H1 (cell line): ENCODE measurements around the gene SELENOI. TPM values are rescaled to one million over a fixed set of nuclear protein-coding genes. Genes with fewer than 3 reads are reported as not detected.

Source experiments
- CTCF ChIA-PET: fragments of 300-600 bp; sonication (Branson Sonifier 250); formaldehyde crosslinking; loops from one replicate; lab custom pipeline; 2021; ENCODE audit not compliant: partially characterized antibody; lab: Charles Lee
- POLR2A ChIA-PET: fragments of 300-600 bp; sonication (Branson Sonifier 250); formaldehyde crosslinking; loops from one replicate; lab custom pipeline; 2021; ENCODE audit warnings: inconsistent platforms; ENCODE audit not compliant: partially characterized antibody; lab: Charles Lee
- DNase-seq, 2 experiments: peaks; one replicate each; pipeline versions ENCODE4 v3.0.0 to v3.0.0-alpha.2; 2010 to 2022; ENCODE audit warnings: low spot score in 2 of 2, low read depth in 1 of 2, mixed read lengths in 1 of 2
- FAIRE-seq: peaks from 2 replicates; lab custom pipeline; 2011; peaks lifted over from hg19 to GRCh38; lab: Jason Lieb, UNC
- H2AFZ ChIP-seq: 2 replicates; pipeline ENCODE4 v1.8.1; 2012; ENCODE audit warnings: low read length, inconsistent platforms
- H2AK5ac ChIP-seq: 2 replicates; pipeline ENCODE4 v1.6.1; 2013; ENCODE audit warnings: low read depth, low read length
- H2BK120ac ChIP-seq: replicated peaks from 2 replicates; pipeline ENCODE3; 2013; ENCODE audit warnings: low read depth, low read length, inconsistent platforms
- H2BK12ac ChIP-seq: 2 replicates; pipeline ENCODE4 v1.6.1; 2013; ENCODE audit warnings: low read depth, low read length
- H2BK15ac ChIP-seq: 2 replicates; pipeline ENCODE4 v1.6.1; 2013; ENCODE audit warnings: low read length
- H2BK20ac ChIP-seq: 2 replicates; pipeline ENCODE4 v1.6.1; 2013; ENCODE audit warnings: low read length
- H2BK5ac ChIP-seq: 2 replicates; pipeline ENCODE4 v1.6.1; 2013; ENCODE audit warnings: low read depth, low read length
- H3K14ac ChIP-seq: 2 replicates; pipeline ENCODE4 v1.6.1; 2013; ENCODE audit warnings: inconsistent platforms; ENCODE audit not compliant: insufficient read length
- H3K18ac ChIP-seq: 2 replicates; pipeline ENCODE4 v1.6.1; 2013; ENCODE audit warnings: low read length; ENCODE audit errors: extremely low read depth
- H3K23ac ChIP-seq: 2 replicates; pipeline ENCODE4 v1.6.1; 2013; ENCODE audit warnings: inconsistent platforms; ENCODE audit not compliant: insufficient read length
- H3K23me2 ChIP-seq: 2 replicates; pipeline ENCODE4 v1.6.1; 2013; ENCODE audit warnings: low read depth, low read length
- H3K27ac ChIP-seq: 2 replicates; pipeline ENCODE4 v1.6.1; 2011; ENCODE audit warnings: low read depth, low read length, inconsistent platforms
- H3K27me3 ChIP-seq, 4 experiments: replicated peaks in 1 of 4; 1 replicate in 1 of 4; 2 replicates in 3 of 4; pipeline versions ENCODE4 v1.6.1 to v1.8.1; 2011 to 2013; ENCODE audit warnings: low read length in 3 of 4, mild to moderate bottlenecking in 3 of 4, inconsistent platforms in 2 of 4, mixed read lengths in 2 of 4, moderate library complexity in 1 of 4; ENCODE audit not compliant: control insufficient read depth in 3 of 4, insufficient read depth in 3 of 4; ENCODE audit errors: extremely low read depth in 1 of 4
- H3K36me3 ChIP-seq, 4 experiments: 2 replicates each; pipeline versions ENCODE4 v1.6.1 to v1.8.1; 2011 to 2013; ENCODE audit warnings: mild to moderate bottlenecking in 4 of 4, low read length in 3 of 4, moderate library complexity in 2 of 4, control low read depth in 1 of 4, inconsistent platforms in 1 of 4; ENCODE audit not compliant: insufficient read depth in 4 of 4, control insufficient read depth in 2 of 4
- H3K4ac ChIP-seq: replicated peaks from 2 replicates; pipeline ENCODE3; 2013; ENCODE audit warnings: low read length, low read depth, mixed read lengths, inconsistent platforms; ENCODE audit not compliant: insufficient read length
- H3K4me1 ChIP-seq, 4 experiments: replicated peaks in 1 of 4; 1 replicate in 1 of 4; 2 replicates in 3 of 4; pipeline versions ENCODE4 v1.6.1 to v1.8.1; 2011 to 2013; ENCODE audit warnings: low read length in 3 of 4, inconsistent platforms in 2 of 4, mixed read lengths in 1 of 4; ENCODE audit not compliant: insufficient read depth in 4 of 4, control insufficient read depth in 3 of 4
- H3K4me2 ChIP-seq, 2 experiments: 2 replicates each; pipeline versions ENCODE4 v1.6.1 to v1.8.1; 2011 to 2013; ENCODE audit warnings: low read depth in 2 of 2, low read length in 2 of 2, control low read depth in 1 of 2, inconsistent platforms in 1 of 2, mild to moderate bottlenecking in 1 of 2; ENCODE audit not compliant: insufficient read depth in 1 of 2
- H3K4me3 ChIP-seq, 4 experiments: fragments of 200-600, 300-600 bp in 1 of 4; sonication (generic), shearing (Covaris generic), sonication (Bioruptor Twin) in 1 of 4; 2 replicates each; pipeline versions ENCODE4 v1.5.1 to v1.8.1; 2011 to 2016; ENCODE audit warnings: low read length in 4 of 4, low read depth in 3 of 4, control low read depth in 2 of 4, inconsistent platforms in 2 of 4, mild to moderate bottlenecking in 2 of 4, mixed read lengths in 1 of 4, moderate library complexity in 1 of 4; ENCODE audit not compliant: insufficient read depth in 2 of 4; ENCODE audit errors: extremely low read depth in 1 of 4
- H3K56ac ChIP-seq: replicated peaks from 2 replicates; pipeline ENCODE3; 2013; ENCODE audit warnings: low read depth, mild to moderate bottlenecking, mixed read lengths, low read length, inconsistent platforms; ENCODE audit not compliant: insufficient read length
- H3K79me1 ChIP-seq: 2 replicates; pipeline ENCODE4 v1.6.1; 2013; ENCODE audit warnings: low read depth, low read length, control low read depth
- H3K79me2 ChIP-seq, 2 experiments: 2 replicates each; pipeline versions ENCODE4 v1.6.1 to v1.8.1; 2012 to 2013; ENCODE audit warnings: low read length in 2 of 2, mild to moderate bottlenecking in 2 of 2, inconsistent platforms in 1 of 2; ENCODE audit not compliant: insufficient read depth in 2 of 2, control insufficient read depth in 1 of 2
- H3K9ac ChIP-seq, 4 experiments: replicated peaks in 1 of 4; 1 replicate in 1 of 4; 2 replicates in 3 of 4; pipeline versions ENCODE4 v1.6.1 to v1.8.1; 2011 to 2013; ENCODE audit warnings: low read depth in 3 of 4, low read length in 3 of 4, control low read depth in 2 of 4, mild to moderate bottlenecking in 2 of 4, moderate library complexity in 2 of 4, inconsistent platforms in 1 of 4; ENCODE audit errors: extremely low read depth in 1 of 4
- H3K9me3 ChIP-seq, 2 experiments: 2 replicates each; pipeline versions ENCODE4 v1.6.1 to v1.8.1; 2012 to 2013; ENCODE audit warnings: mild to moderate bottlenecking in 2 of 2, moderate library complexity in 2 of 2, control low read depth in 1 of 2, inconsistent platforms in 1 of 2, low read depth in 1 of 2, low read length in 1 of 2, mixed read lengths in 1 of 2; ENCODE audit not compliant: insufficient read depth in 2 of 2
- H4K20me1 ChIP-seq, 2 experiments: replicated peaks in 1 of 2; 2 replicates each; pipeline versions ENCODE3 to v1.8.1; 2011 to 2013; ENCODE audit warnings: inconsistent platforms in 2 of 2, low read length in 2 of 2, mild to moderate bottlenecking in 1 of 2; ENCODE audit not compliant: insufficient read depth in 2 of 2, control insufficient read depth in 1 of 2
- H4K5ac ChIP-seq: 2 replicates; pipeline ENCODE4 v1.6.1; 2013; ENCODE audit warnings: low read length, low read depth, mixed read lengths, inconsistent platforms; ENCODE audit not compliant: insufficient read length
- H4K8ac ChIP-seq: 2 replicates; pipeline ENCODE4 v1.8.0; 2013; ENCODE audit warnings: mild to moderate bottlenecking, moderate library complexity, low read length, inconsistent platforms; ENCODE audit not compliant: insufficient read depth; ENCODE audit errors: extremely low read depth
- H4K91ac ChIP-seq: replicated peaks from 2 replicates; pipeline ENCODE3; 2013; ENCODE audit warnings: low read length, mixed read lengths, inconsistent platforms; ENCODE audit not compliant: insufficient read length
- CEBPB ChIP-seq: IDR thresholded peaks from 2 replicates; pipeline ENCODE4 v1.6.1; 2012; ENCODE audit warnings: low read depth, low read length
- CREB1 ChIP-seq: IDR thresholded peaks from 2 replicates; pipeline ENCODE4 v1.6.1; 2012; ENCODE audit warnings: inconsistent platforms
- CTCF ChIP-seq, 3 experiments: IDR thresholded peaks; 1 replicate in 2 of 3; 2 replicates in 1 of 3; pipeline versions ENCODE4 v1.5.1 to v1.6.1; 2011; ENCODE audit warnings: low read length in 3 of 3, mild to moderate bottlenecking in 3 of 3, inconsistent platforms in 2 of 3, low read depth in 1 of 3, moderate library complexity in 1 of 3; ENCODE audit not compliant: insufficient read depth in 1 of 3; ENCODE audit errors: control extremely low read depth in 1 of 3
- E2F6 ChIP-seq: IDR thresholded peaks from 2 replicates; pipeline ENCODE4 v1.6.1; 2012; ENCODE audit warnings: inconsistent platforms
- HDAC2 ChIP-seq, 2 experiments: fragments of 300-600 bp in 1 of 2; sonication (generic) in 1 of 2; IDR thresholded peaks; 2 replicates each; pipeline ENCODE4 v1.6.1; 2011 to 2012; ENCODE audit warnings: low read depth in 2 of 2, low read length in 2 of 2, mild to moderate bottlenecking in 2 of 2, moderate library complexity in 2 of 2, borderline replicate concordance in 1 of 2, inconsistent platforms in 1 of 2
- KDM1A ChIP-seq: fragments of 200-600, 300-600 bp; sonication (generic); IDR thresholded peaks from 2 replicates; pipeline ENCODE4 v1.7.1; 2016; ENCODE audit warnings: mild to moderate bottlenecking, low read length, borderline replicate concordance
- RNF2 ChIP-seq: fragments of 200-900, 300-1000 bp; sonication (generic); IDR thresholded peaks from 2 replicates; pipeline ENCODE4 v1.7.1; 2016; ENCODE audit warnings: borderline replicate concordance, low read depth, mild to moderate bottlenecking, antibody characterized with exemption, low read length; ENCODE audit not compliant: poor library complexity, severe bottlenecking; ENCODE audit errors: missing control alignments
- SIRT6 ChIP-seq: IDR thresholded peaks from one replicate; pipeline ENCODE4 v1.7.1; 2012; ENCODE audit warnings: low read length, inconsistent platforms
- SP4 ChIP-seq: IDR thresholded peaks from 2 replicates; pipeline ENCODE4 v1.6.1; 2012; ENCODE audit warnings: low read length, inconsistent platforms
- TEAD4 ChIP-seq: IDR thresholded peaks from 2 replicates; pipeline ENCODE4 v1.6.1; 2012; ENCODE audit warnings: low read depth, low read length, inconsistent platforms, mixed read lengths
- WGBS, 2 experiments: shearing (Covaris generic) in 1 of 2; methylation state at CpG; one replicate each; pipeline versions ENCODE4 v1.1.6 to v1.1.7; 2013 to 2015; ENCODE audit warnings: low lambda C conversion rate in 2 of 2, mixed read lengths in 2 of 2, inconsistent platforms in 1 of 2, low coverage in 1 of 2, missing lambda C conversion rate in 1 of 2; ENCODE audit not compliant: insufficient replicate concordance in 2 of 2, insufficient coverage in 1 of 2, insufficient read length in 1 of 2; ENCODE audit errors: extremely low coverage in 1 of 2, missing lambda C conversion rate in 1 of 2; 5-methylcytosine and 5-hydroxymethylcytosine counted together
- polyA plus RNA-seq, 7 experiments: library from polyadenylated mRNA; depleted of rRNA in 3 of 7; stranded (reverse) in 5 of 7; unstranded in 2 of 7; fragments of >200 nt in 5 of 7; fragments of 200-250 nt in 2 of 7; gene quantifications; 1 replicate in 5 of 7; 2 replicates in 1 of 7; 4 replicates in 1 of 7; pipeline versions ENCODE4 v1.2.1 to v1.2.3, GENCODE V29; 2011 to 2013; ENCODE audit warnings: missing spikeins in 2 of 7, mixed read lengths in 2 of 7
- total RNA-seq: library from RNA; stranded (reverse); fragmentation: NEBNext Ultra II Directional; extraction: Animal tissue kit (Norgen Biotek cat#: 25700); gene quantifications from 2 replicates; pipeline ENCODE4 v1.2.1, GENCODE V29; 2021
- TF ChIP-seq, protein P1 (sequence below): IDR thresholded peaks from 2 replicates; pipeline ENCODE4 v1.6.1; 2012; ENCODE audit warnings: inconsistent platforms

The SELENOI gene
- total and polyA plus RNA-seq, 2 of the 8 experiments (the other 6 are each of a cell fraction or from before 2014, with no cell fraction given), result 15.9 to 63.8 TPM

GRCh38 chr2:26363958-26364357, 18.0 kb downstream of the SELENOI start:
- no peak overlapping the region for H2BK12ac ChIP-seq
- no peak for DNase-seq
- no peak overlapping the region for H3K4me2 ChIP-seq
- no peak overlapping the region for H4K5ac ChIP-seq
- no peak overlapping the region for H2AFZ ChIP-seq
- 80% methylated on average over 3 of the region's 3 CpGs; no CpG with 5 or more reads in 1 of the 2 experiments for WGBS, 2 experiments
- no peaks in the 10 kb centered on the region for H3K23me2 ChIP-seq
- ChIA-PET POLR2A (no interaction called here), CTCF (no interaction called here)
- no peaks in the 10 kb centered on the region for H3K27me3 ChIP-seq
- H2BK15ac ChIP-seq, result no peak overlapping the region
- no peak overlapping the region for H4K91ac ChIP-seq
- H2BK5ac ChIP-seq, result no peak overlapping the region
- H3K9me3 ChIP-seq, result no peaks in the 10 kb centered on the region
- H2AK5ac ChIP-seq, result no peak overlapping the region
- H3K27ac ChIP-seq, result no peak overlapping the region
- no peak overlapping the region for H3K14ac ChIP-seq
- no peak overlapping the region for H3K4ac ChIP-seq
- H3K18ac ChIP-seq, result no peak overlapping the region
- FAIRE-seq, result no peak
- no peak overlapping the region for H2BK120ac ChIP-seq
- H3K4me1 ChIP-seq, result no peaks in the 10 kb centered on the region
- no peak overlapping the region for H4K8ac ChIP-seq
- no peak overlapping the region for H3K56ac ChIP-seq
- H4K20me1 ChIP-seq, result peaks cover 0 to 7% of the 10 kb centered on the region in 2 experiments
- no peak overlapping the region for H3K9ac ChIP-seq
- H2BK20ac ChIP-seq, result no peak overlapping the region
- peaks cover 3% of the 10 kb centered on the region; the same call in 1 of the 2 replicates for H3K79me1 ChIP-seq
- no peak overlapping the region for H3K4me3 ChIP-seq
- H3K36me3 ChIP-seq, result peaks cover 0 to 12% (median 9%) of the 10 kb centered on the region in 4 experiments; a peak in 6 of 8 replicates
- peaks cover 0 to 38% of the 10 kb centered on the region in 2 experiments; a peak in 3 of 4 replicates for H3K79me2 ChIP-seq
- no peak overlapping the region for H3K23ac ChIP-seq
- TF ChIP-seq RNF2, result no peak
- TF ChIP-seq KDM1A, result no peak
- TF ChIP-seq TEAD4, result no peak
- no peak for TF ChIP-seq E2F6
- TF ChIP-seq SP4, result no peak
- TF ChIP-seq, protein P1, sequence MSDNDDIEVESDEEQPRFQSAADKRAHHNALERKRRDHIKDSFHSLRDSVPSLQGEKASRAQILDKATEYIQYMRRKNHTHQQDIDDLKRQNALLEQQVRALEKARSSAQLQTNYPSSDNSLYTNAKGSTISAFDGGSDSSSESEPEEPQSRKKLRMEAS, result no peak
- no peak for TF ChIP-seq SIRT6
- TF ChIP-seq CTCF (IDR thresholded peaks at IDR 0.05; ENCODE audit: control extremely low read depth in 1 of 3, insufficient read depth in 1 of 3, low read depth in 1 of 3, low read length in 3 of 3), result no peak
- no peak for TF ChIP-seq CREB1
- no peak for TF ChIP-seq CEBPB
- TF ChIP-seq HDAC2 (IDR thresholded peaks at IDR 0.05; ENCODE audit: borderline replicate concordance in 1 of 2, low read depth in 2 of 2, low read length in 2 of 2), result no peak
